IPS DF 6.9 (cell line): ENCODE measurements around the gene XPNPEP1.

Experiments used
- DNase-seq: peaks from one replicate; pipeline ENCODE4 v3.0.0-alpha.2; 2013; ENCODE audit warnings: low read depth, low spot score
- H3K27ac ChIP-seq: one replicate; pipeline ENCODE4 v1.5.1; 2013; ENCODE audit warnings: low read length, control low read depth
- H3K27me3 ChIP-seq: 2 replicates; pipeline ENCODE4 v1.6.1; 2013; ENCODE audit warnings: mild to moderate bottlenecking, low read length; ENCODE audit not compliant: control insufficient read depth, insufficient read depth
- H3K36me3 ChIP-seq: 2 replicates; pipeline ENCODE4 v1.6.1; 2013; ENCODE audit warnings: low read length; ENCODE audit not compliant: control insufficient read depth, insufficient read depth
- H3K4me1 ChIP-seq: 2 replicates; pipeline ENCODE4 v1.6.1; 2013; ENCODE audit warnings: low read length; ENCODE audit not compliant: control insufficient read depth, insufficient read depth
- H3K4me3 ChIP-seq: 2 replicates; pipeline ENCODE4 v1.5.1; 2013; ENCODE audit warnings: mild to moderate bottlenecking, low read length
- H3K9me3 ChIP-seq: 2 replicates; pipeline ENCODE4 v1.6.1; 2013; ENCODE audit warnings: low read length, inconsistent platforms; ENCODE audit not compliant: control insufficient read depth, insufficient read depth
- WGBS: extraction: QIAGEN DNeasy Blood & Tissue Kit; methylation state at CpG from one replicate; pipeline ENCODE4 v1.1.7; 2013; ENCODE audit warnings: mixed read lengths, missing lambda C conversion rate; ENCODE audit not compliant: insufficient read length, insufficient coverage; 5-methylcytosine and 5-hydroxymethylcytosine counted together

Gene XPNPEP1

DNA sequence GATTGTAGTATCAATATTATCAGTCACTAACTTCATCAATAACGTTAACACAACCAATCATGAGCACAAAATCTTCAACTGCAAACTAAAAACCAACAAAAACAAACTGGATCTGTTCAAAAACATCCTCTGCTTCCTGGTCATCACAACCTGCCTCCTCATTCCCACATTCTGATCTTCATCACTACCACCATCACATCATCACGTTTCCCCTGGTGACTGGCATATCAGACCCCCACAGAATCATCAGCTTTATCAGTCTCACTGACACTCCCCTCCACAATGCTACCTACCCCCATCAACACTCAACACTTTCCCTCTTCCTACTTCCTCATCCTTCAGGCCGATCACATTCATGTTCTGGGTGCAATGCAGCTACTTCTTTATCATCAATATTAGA lies 11.4 kb downstream of the XPNPEP1 start:
- 100% methylated on average over 2 of the region's 3 CpGs for WGBS
- Histone ChIP-seq H3K27ac (no peak overlapping the region), H3K27me3 (no peaks in the 10 kb centered on the region), H3K9me3 (no peaks in the 10 kb centered on the region), H3K36me3 (peaks cover 2% of the 10 kb centered on the region; the same call in 1 of the 2 replicates), H3K4me3 (no peak overlapping the region), H3K4me1 (peaks cover 2% of the 10 kb centered on the region; the same call in 1 of the 2 replicates)
- no peak for DNase-seq

DNA sequence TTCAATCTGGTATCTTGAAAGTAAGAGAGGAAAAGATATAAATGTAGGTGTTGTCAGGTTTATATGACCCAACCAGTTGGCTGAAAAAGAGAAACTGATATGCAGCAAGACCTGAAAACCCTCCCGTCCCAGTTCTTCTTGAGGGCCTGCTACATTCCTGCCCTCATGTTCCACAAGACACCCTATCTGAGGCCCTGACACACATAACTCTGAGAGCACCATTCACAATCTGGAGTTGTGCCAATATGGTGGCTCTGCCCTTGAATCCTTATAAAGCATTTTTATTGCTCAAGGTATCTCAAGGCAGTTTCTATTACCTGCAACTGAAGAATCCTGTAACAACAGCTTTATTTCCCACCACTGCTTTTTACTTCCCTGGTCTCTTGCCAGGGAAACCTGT lies 17.0 kb downstream of the XPNPEP1 start:
- Histone ChIP-seq H3K27me3 (no peaks in the 10 kb centered on the region), H3K4me3 (no peak overlapping the region), H3K4me1 (no peaks in the 10 kb centered on the region), H3K36me3 (peaks cover 2% of the 10 kb centered on the region; the same call in 1 of the 2 replicates), H3K27ac (no peak overlapping the region), H3K9me3 (no peaks in the 10 kb centered on the region)
- DNase-seq, result no peak
- no CpG with 5 or more reads among the region's 1 CpG for WGBS

DNA sequence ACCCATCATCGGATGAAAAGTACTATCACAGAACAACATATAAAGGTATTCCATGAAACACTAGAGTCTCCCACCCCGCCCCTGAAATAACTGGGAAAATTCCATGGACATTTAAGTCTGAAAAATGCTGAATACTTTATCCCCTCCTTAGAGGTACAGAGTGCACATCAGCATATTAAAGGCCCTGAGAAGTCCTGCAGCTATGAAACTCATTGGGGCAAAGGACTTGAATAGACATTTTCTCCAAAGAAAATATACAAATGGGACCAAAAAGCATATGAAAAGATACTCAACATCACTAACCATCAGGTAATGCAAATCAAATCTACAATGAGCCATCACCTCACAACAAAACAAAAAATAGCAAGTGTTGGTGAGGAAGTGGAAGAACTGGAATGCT lies 18.9 kb downstream of the XPNPEP1 start:
- DNase-seq, result no peak
- Histone ChIP-seq H3K27me3 (no peaks in the 10 kb centered on the region), H3K36me3 (no peaks in the 10 kb centered on the region), H3K4me3 (no peak overlapping the region), H3K27ac (no peak overlapping the region), H3K4me1 (no peaks in the 10 kb centered on the region), H3K9me3 (no peaks in the 10 kb centered on the region)
- WGBS, result no CpG with 5 or more reads among the region's 2 CpGs

DNA sequence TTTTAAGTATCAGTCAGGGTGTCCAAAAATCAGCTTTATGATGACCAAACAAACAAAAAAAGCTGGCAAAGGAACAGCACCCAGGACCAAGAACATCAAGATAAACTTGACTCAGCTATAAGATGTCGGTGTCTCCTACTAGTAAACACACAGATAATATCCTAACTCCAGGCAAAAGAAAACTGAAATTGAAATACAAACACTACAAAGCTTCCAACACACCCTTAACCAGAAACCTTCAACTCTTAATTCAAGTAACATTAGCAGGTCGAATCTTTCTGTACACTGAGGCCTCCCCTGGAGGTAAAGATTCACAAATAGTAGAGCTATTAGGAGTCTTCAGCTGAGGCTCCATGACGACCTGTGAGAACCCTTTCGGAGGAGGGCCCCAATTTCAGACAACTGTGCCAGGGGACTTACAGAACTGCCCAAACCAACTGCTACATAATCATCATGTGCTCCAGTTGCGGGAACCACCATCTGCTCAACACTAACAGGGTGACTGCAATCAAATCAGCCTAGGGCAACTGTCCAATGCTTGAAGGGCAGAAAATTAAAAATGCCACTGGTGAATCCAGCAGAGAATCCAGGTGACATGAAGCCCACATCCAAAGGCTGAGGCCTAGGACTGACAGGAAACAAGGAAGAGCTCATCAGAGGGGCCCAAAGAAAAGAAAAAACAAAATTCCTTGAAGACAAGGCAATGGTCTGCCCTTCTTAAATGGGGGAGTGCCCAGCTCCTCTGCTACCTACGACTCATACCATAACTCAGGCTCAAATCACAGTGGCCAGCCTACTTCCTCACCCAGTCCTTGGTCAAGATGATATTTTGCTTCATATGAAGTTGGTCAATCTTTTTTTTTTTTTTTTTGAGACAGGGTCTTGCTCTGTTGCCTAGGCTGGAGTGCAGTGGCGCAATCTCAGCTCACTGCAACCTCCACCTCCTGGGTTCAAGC lies 20.0 kb downstream of the XPNPEP1 start:
- DNase-seq, result no peak
- H3K36me3 ChIP-seq, result no peaks in the 10 kb centered on the region
- H3K9me3 ChIP-seq, result no peaks in the 10 kb centered on the region
- H3K4me3 ChIP-seq, result no peak overlapping the region
- no peak overlapping the region for H3K27ac ChIP-seq
- H3K27me3 ChIP-seq, result no peaks in the 10 kb centered on the region
- no CpG with 5 or more reads among the region's 7 CpGs for WGBS
- no peaks in the 10 kb centered on the region for H3K4me1 ChIP-seq

DNA sequence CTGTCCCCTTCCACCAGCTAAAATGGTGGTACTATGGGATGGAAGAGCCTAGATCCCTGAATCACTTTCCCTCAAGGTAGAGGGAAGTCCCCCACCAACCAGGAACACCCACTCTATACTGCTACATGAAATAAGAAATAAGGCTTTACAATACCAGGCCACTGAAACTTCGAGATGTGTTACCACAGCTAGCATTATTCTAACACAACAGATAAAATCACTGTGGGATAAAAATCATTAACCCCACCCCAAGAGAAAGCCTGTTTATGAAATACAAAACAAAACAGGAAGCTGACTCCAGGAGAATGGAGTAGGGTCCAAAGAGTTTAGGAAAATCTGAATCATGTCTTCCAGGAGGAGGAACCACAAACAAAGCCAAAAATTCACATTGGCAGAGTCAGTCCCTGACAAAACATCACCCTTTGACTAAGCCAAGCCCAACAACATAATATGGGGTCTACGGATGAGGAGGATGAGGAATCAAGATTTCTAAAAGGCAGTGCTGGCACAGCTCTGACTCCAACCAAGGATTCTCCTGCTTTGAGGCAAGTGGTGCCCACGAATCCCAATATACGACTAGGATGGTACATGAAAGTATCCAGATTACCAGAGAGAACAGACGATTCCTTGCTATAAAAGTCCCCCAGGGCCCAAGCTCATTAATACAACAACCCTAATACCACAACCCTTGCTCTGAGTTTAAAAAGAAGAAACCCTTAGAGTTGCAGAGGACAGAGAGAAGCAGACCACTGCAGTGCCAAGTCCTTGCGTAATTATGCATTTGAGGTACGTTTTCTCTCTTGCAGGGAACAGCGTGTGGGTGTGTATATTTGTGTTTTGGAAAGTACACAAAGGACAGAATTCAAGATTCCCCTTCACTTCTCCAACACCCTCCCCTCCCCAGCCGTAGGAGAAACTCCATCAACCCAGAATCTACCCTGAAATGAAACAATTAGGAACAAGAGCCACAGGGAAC lies 23.7 kb downstream of the XPNPEP1 start:
- Histone ChIP-seq H3K4me1 (no peaks in the 10 kb centered on the region), H3K27me3 (no peaks in the 10 kb centered on the region), H3K9me3 (no peaks in the 10 kb centered on the region), H3K4me3 (no peak overlapping the region), H3K27ac (no peak overlapping the region), H3K36me3 (no peaks in the 10 kb centered on the region)
- DNase-seq, result no peak
- WGBS, result no CpG with 5 or more reads among the region's 9 CpGs

DNA sequence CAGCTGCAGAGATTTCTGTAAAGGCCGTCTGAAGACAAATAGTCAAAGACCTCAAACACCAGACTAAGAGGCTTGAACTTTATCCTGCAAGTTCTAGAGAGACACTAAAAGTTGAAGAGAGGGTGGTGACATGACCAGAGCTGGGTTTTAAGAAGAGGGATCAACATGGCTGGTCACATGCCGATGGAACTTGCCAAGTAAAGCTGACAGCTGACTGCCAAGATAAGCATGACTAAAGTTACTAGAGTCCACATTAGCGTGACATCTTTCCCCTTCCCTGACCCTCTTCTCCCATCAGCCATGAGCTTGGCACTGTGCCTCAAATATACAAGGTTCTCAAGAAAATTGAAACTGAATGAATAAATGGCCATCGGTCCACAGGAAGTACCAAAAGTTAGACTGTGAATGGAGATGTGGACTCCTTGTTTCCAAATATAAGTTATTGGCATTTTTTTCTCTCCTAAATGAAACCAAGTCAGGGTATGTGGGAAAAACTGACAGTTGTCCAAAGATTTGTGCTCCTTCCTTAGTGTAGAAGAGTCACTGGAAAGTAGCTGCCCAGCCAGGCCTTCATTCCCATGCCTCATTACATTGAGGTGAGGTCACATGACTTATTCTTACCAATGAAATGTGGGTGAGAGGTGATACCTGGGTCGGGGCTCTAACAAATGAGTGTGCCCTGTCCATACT lies 24.5 kb downstream of the XPNPEP1 start:
- H3K36me3 ChIP-seq, result no peaks in the 10 kb centered on the region
- H3K27me3 ChIP-seq, result no peaks in the 10 kb centered on the region
- WGBS, result no CpG with 5 or more reads among the region's 5 CpGs
- no peak overlapping the region for H3K27ac ChIP-seq
- DNase-seq, result no peak
- H3K4me3 ChIP-seq, result no peak overlapping the region
- no peaks in the 10 kb centered on the region for H3K9me3 ChIP-seq
- H3K4me1 ChIP-seq, result no peaks in the 10 kb centered on the region

DNA sequence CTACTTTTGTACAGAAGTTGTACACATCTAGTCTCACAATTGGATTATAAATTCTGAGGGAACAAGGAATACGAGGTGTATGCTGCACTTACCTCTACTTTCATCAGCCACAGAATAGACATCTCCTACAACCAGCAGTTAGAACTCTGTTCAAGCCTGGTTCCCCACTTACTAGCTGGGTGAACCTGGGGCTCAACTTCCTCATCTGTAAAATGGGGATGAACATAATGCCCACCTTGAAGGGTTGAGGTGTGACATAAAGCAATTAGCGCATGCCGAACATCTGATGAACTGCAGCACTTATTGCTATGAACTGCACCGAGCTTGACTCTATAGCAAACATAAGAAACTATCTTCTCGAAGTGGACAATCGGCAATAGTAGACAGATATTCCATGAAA lies 25.3 kb downstream of the XPNPEP1 start:
- no peaks in the 10 kb centered on the region for H3K9me3 ChIP-seq
- no peaks in the 10 kb centered on the region for H3K4me1 ChIP-seq
- no CpG with 5 or more reads among the region's 6 CpGs for WGBS
- DNase-seq, result no peak
- no peaks in the 10 kb centered on the region for H3K36me3 ChIP-seq
- H3K4me3 ChIP-seq, result no peak overlapping the region
- H3K27ac ChIP-seq, result no peak overlapping the region
- H3K27me3 ChIP-seq, result no peaks in the 10 kb centered on the region

DNA sequence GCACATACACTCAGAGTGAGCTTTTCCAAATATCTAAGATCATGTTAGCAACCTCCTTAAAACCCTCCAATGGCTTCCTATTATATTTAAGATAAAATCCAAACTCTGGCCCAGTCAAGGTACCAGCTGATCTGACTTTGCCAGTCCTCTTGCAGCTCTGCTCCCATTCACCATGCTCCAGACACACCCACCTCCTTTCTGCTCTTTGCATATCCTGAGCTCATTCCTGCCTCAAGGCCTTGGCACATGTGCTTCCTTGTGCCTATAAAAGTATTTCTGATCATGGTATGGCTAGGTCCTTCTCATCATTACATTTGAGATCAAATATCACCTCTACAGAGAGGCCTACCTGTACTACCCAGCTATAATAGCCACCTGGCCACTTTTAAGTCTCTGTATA lies 27.5 kb downstream of the XPNPEP1 start:
- no peaks in the 10 kb centered on the region; the same call in 1 of the 2 replicates for H3K4me1 ChIP-seq
- H3K36me3 ChIP-seq, result no peaks in the 10 kb centered on the region
- no peaks in the 10 kb centered on the region for H3K9me3 ChIP-seq
- DNase-seq, result no peak
- no peak overlapping the region for H3K4me3 ChIP-seq
- no peak overlapping the region for H3K27ac ChIP-seq
- no peaks in the 10 kb centered on the region for H3K27me3 ChIP-seq

DNA sequence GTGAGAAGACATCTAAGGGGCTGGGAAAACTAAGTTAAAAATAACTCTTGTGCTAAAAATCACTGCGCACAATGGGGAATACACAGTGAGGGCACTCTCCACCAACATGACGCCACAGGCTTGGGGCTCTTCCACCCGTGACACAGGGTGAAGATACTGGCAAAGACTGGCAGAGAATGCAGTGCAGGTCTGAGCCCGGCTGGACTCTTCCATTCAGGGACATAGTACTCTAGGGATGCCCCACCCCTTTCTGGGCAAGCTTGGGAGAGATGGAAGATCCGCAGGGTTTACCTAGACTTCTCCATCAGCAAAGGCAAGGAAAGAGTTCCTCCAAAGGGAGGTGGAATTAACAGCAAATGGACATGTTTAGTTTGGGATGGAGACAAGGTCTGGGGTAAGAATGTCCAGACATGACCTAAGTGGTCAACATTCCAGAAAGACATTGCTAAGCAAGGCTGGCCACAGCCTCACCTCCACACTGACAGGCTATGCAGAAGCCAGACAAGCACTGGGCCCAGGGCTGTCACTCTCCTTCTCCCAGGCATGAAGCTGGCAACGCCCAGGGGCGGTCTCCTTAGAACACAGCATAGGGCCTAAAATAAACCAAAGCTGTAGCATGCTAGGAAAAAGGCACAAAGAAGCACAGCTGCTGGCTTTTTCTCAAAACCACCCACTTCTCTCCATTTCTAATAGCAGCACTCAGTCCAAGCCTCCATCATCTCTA lies 28.1 kb downstream of the XPNPEP1 start:
- DNase-seq, result no peak

More for the DNA sequence above, 28.1 kb downstream of the XPNPEP1 start:
- Histone ChIP-seq H3K4me1 (no peaks in the 10 kb centered on the region; the same call in 1 of the 2 replicates), H3K27me3 (no peaks in the 10 kb centered on the region), H3K36me3 (no peaks in the 10 kb centered on the region), H3K4me3 (no peak overlapping the region), H3K27ac (no peak overlapping the region), H3K9me3 (no peaks in the 10 kb centered on the region)
- WGBS, result no CpG with 5 or more reads among the region's 7 CpGs
